H9 (cell line): Measurements from ENCODE around the gene OSBPL2. TPM values are rescaled to one million over a fixed set of nuclear protein-coding genes. Genes with fewer than 3 reads are reported as not detected.
A peak's percentile ranks its signal among the peaks of the same experiment; 100 is the strongest.

Experiments
- DNase-seq: peaks from one replicate; pipeline ENCODE4 v3.0.0-alpha.2; 2017
- H2AFZ ChIP-seq: one replicate; pipeline ENCODE4 v1.6.1; 2013; ENCODE audit warnings: mild to moderate bottlenecking, low read length, control low read depth, moderate library complexity
- H2AK5ac ChIP-seq: 2 replicates; pipeline ENCODE4 v1.6.1; 2013; ENCODE audit warnings: low read length, control low read depth, mixed read lengths; ENCODE audit not compliant: insufficient read length
- H2BK120ac ChIP-seq: one replicate; pipeline ENCODE4 v1.6.1; 2013; ENCODE audit warnings: low read depth, mild to moderate bottlenecking, low read length, control low read depth, inconsistent platforms; ENCODE audit not compliant: poor library complexity, severe bottlenecking
- H2BK12ac ChIP-seq: 2 replicates; pipeline ENCODE4 v1.6.1; 2013; ENCODE audit warnings: low read length, control low read depth, mixed read lengths, low read depth; ENCODE audit not compliant: insufficient read length
- H2BK15ac ChIP-seq: 2 replicates; pipeline ENCODE4 v1.6.1; 2013; ENCODE audit warnings: low read depth, low read length, control low read depth
- H2BK20ac ChIP-seq: one replicate; pipeline ENCODE4 v1.6.1; 2013; ENCODE audit warnings: low read depth, mild to moderate bottlenecking, low read length, control low read depth, inconsistent platforms; ENCODE audit not compliant: poor library complexity, severe bottlenecking
- H2BK5ac ChIP-seq: 2 replicates; pipeline ENCODE4 v1.6.1; 2013; ENCODE audit warnings: low read length, control low read depth, mixed read lengths; ENCODE audit not compliant: insufficient read length
- H3K14ac ChIP-seq: 2 replicates; pipeline ENCODE4 v1.6.1; 2013; ENCODE audit warnings: low read length, control low read depth; ENCODE audit not compliant: insufficient read depth
- H3K18ac ChIP-seq: 2 replicates; pipeline ENCODE4 v1.6.1; 2013; ENCODE audit warnings: low read depth, mild to moderate bottlenecking, mixed read lengths, low read length, control low read depth; ENCODE audit not compliant: insufficient read length
- H3K23ac ChIP-seq: 2 replicates; pipeline ENCODE4 v1.6.1; 2013; ENCODE audit warnings: low read length, control low read depth, mixed read lengths, low read depth; ENCODE audit not compliant: insufficient read length
- H3K23me2 ChIP-seq: 2 replicates; pipeline ENCODE4 v1.6.1; 2013; ENCODE audit warnings: low read depth, mild to moderate bottlenecking, mixed read lengths, low read length, control low read depth; ENCODE audit not compliant: insufficient read length, poor library complexity, severe bottlenecking
- H3K27ac ChIP-seq: 2 replicates; pipeline ENCODE4 v1.5.1; 2013; ENCODE audit warnings: low read length, control low read depth, mixed read lengths, low read depth; ENCODE audit not compliant: insufficient read length
- H3K27me3 ChIP-seq: 2 replicates; pipeline ENCODE4 v1.6.1; 2013; ENCODE audit warnings: low read length, control low read depth, inconsistent platforms; ENCODE audit not compliant: insufficient read depth
- H3K4ac ChIP-seq: 2 replicates; pipeline ENCODE4 v1.6.1; 2013; ENCODE audit warnings: low read depth, mild to moderate bottlenecking, control low read depth, inconsistent platforms, low read length, moderate library complexity
- H3K4me1 ChIP-seq: 2 replicates; pipeline ENCODE4 v1.6.1; 2013; ENCODE audit warnings: low read length, control low read depth, inconsistent platforms; ENCODE audit not compliant: insufficient read depth
- H3K4me2 ChIP-seq: 2 replicates; pipeline ENCODE4 v1.6.1; 2013; ENCODE audit warnings: low read length, control low read depth, mixed read lengths; ENCODE audit not compliant: insufficient read length, insufficient read depth
- H3K56ac ChIP-seq: 2 replicates; pipeline ENCODE4 v1.6.1; 2013; ENCODE audit warnings: low read depth, mild to moderate bottlenecking, mixed read lengths, low read length, control low read depth; ENCODE audit not compliant: insufficient read length
- H3K79me1 ChIP-seq: 2 replicates; pipeline ENCODE4 v1.6.1; 2013; ENCODE audit warnings: low read depth, mild to moderate bottlenecking, moderate library complexity, low read length, control low read depth, inconsistent platforms; ENCODE audit not compliant: insufficient read depth, poor library complexity, severe bottlenecking
- H3K79me2 ChIP-seq: 2 replicates; pipeline ENCODE4 v1.6.1; 2013; ENCODE audit warnings: low read length, control low read depth, inconsistent platforms; ENCODE audit not compliant: insufficient read depth
- H3K9ac ChIP-seq: 2 replicates; pipeline ENCODE4 v1.6.1; 2013; ENCODE audit warnings: low read length, control low read depth, mixed read lengths; ENCODE audit not compliant: insufficient read length; ENCODE audit errors: extremely low read depth
- H3K9me3 ChIP-seq: one replicate; pipeline ENCODE4 v1.6.1; 2013; ENCODE audit warnings: low read depth, low read length, inconsistent platforms; ENCODE audit not compliant: control insufficient read depth
- H3T11ph ChIP-seq: one replicate; pipeline ENCODE4 v1.6.1; 2013; ENCODE audit warnings: mild to moderate bottlenecking, low read length, control low read depth, inconsistent platforms
- H4K20me1 ChIP-seq: one replicate; pipeline ENCODE4 v1.6.1; 2013; ENCODE audit not compliant: control insufficient read depth, insufficient read length, insufficient read depth
- H4K5ac ChIP-seq: 2 replicates; pipeline ENCODE4 v1.6.1; 2013; ENCODE audit warnings: low read depth, mild to moderate bottlenecking, mixed read lengths, low read length, control low read depth; ENCODE audit not compliant: insufficient read length
- H4K8ac ChIP-seq: replicated peaks from 2 replicates; pipeline ENCODE4 v1.6.1; 2013; ENCODE audit warnings: low read length, control low read depth, mixed read lengths, low read depth; ENCODE audit not compliant: insufficient read length
- H4K91ac ChIP-seq: 2 replicates; pipeline ENCODE4 v1.6.1; 2013; ENCODE audit warnings: low read depth, mild to moderate bottlenecking, moderate library complexity, mixed read lengths, low read length, control low read depth; ENCODE audit not compliant: insufficient read length
- H3K27ac Mint-ChIP-seq, 3 experiments: 2 replicates in 2 of 3; 3 replicates in 1 of 3; pipeline ENCODE4 v1.8.0; 2020 to 2021; ENCODE audit warnings: mixed read lengths in 3 of 3, mild to moderate bottlenecking in 1 of 3, moderate library complexity in 1 of 3
- H3K27me3 Mint-ChIP-seq: 2 replicates; pipeline ENCODE4 v1.8.0; 2021; ENCODE audit warnings: low read depth, mild to moderate bottlenecking, moderate library complexity, mixed read lengths
- H3K36me3 Mint-ChIP-seq, 3 experiments: 2 replicates in 2 of 3; 3 replicates in 1 of 3; pipeline ENCODE4 v1.8.0; 2020 to 2021; ENCODE audit warnings: low read depth in 3 of 3, mixed read lengths in 3 of 3; ENCODE audit not compliant: insufficient read depth in 1 of 3
- H3K4me1 Mint-ChIP-seq, 2 experiments: 2 replicates each; pipeline ENCODE4 v1.8.0; 2020; ENCODE audit warnings: mixed read lengths in 2 of 2
- H3K4me3 Mint-ChIP-seq, 2 experiments: 2 replicates in 1 of 2; 3 replicates in 1 of 2; pipeline ENCODE4 v1.8.0; 2020 to 2021; ENCODE audit warnings: mild to moderate bottlenecking in 2 of 2, mixed read lengths in 2 of 2, moderate library complexity in 1 of 2
- H3K9me3 Mint-ChIP-seq, 2 experiments: 2 replicates in 1 of 2; 3 replicates in 1 of 2; pipeline ENCODE4 v1.8.0; 2020; ENCODE audit warnings: mild to moderate bottlenecking in 2 of 2, mixed read lengths in 2 of 2, moderate library complexity in 1 of 2
- WGBS: extraction: QIAGEN DNeasy Blood & Tissue Kit; methylation state at CpG from one replicate; pipeline ENCODE4 v1.1.7; 2013; ENCODE audit warnings: missing lambda C conversion rate, low lambda C conversion rate, mixed read lengths; ENCODE audit not compliant: insufficient read length; ENCODE audit errors: extremely low coverage; 5-methylcytosine and 5-hydroxymethylcytosine counted together
- total RNA-seq: library from RNA; stranded (reverse); gene quantifications from 2 replicates; pipeline ENCODE4 v1.2.1, GENCODE V29; 2021
- TF ChIP-seq, protein P1 (sequence below): fragments of 200-600 bp; sonication (generic); conservative IDR thresholded peaks from 3 replicates; pipeline ENCODE4 v1.8.0; 2021; ENCODE audit warnings: antibody characterized with exemption, mild to moderate bottlenecking

The OSBPL2 gene
- total RNA-seq, 1 experiment from 2014 or later = 47.3 TPM

DNA sequence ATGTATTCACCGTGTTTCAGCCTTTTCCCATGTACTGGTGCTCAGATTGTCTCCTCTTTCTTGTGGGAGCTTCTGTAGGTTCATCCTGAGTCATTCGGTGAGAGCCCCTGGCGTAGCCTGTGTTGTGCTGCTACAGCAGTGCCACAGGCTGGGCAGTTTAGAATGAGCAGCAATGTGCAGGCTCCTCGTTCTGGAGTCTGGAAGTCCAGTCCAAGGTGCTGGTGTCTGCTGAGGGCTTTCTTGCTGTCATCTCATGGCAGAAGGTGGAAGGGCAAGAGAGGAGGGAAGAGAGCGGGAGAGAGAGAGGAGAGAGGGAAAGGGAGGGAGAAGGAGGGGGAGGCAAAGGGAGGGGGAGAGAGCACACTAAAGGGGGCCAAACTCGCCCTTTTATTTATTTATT is 15.1 kb downstream of the OSBPL2 start:
- Histone ChIP-seq H3K18ac (no peak overlapping the region), H2BK5ac (no peak overlapping the region), H2AFZ (no peak overlapping the region), H3K27me3 (no peaks in the 10 kb centered on the region), H3K14ac (no peak overlapping the region), H2BK20ac (no peak overlapping the region), H3K4me1 (no peaks in the 10 kb centered on the region), H3K79me1 (peaks cover 8% of the 10 kb centered on the region), H4K5ac (no peak overlapping the region), H3K79me2 (peaks cover 6% of the 10 kb centered on the region; the same call in 1 of the 2 replicates), H3K23ac (no peak overlapping the region), H2BK15ac (no peak overlapping the region), H2BK120ac (no peak overlapping the region), H4K20me1 (no peaks in the 10 kb centered on the region), H3K9ac (no peak overlapping the region), H3K27ac (no peak overlapping the region), H3K23me2 (no peaks in the 10 kb centered on the region), H2AK5ac (no peak overlapping the region), H3T11ph (no peak overlapping the region), H4K8ac (no peak overlapping the region), H3K9me3 (no peaks in the 10 kb centered on the region), H2BK12ac (no peak overlapping the region), H3K4ac (no peak overlapping the region), H3K56ac (no peak overlapping the region), H4K91ac (no peak overlapping the region), H3K4me2 (no peak overlapping the region)
- Mint-ChIP-seq H3K27me3 (no peaks in the 10 kb centered on the region), H3K27ac (peak overlapping the region in 1 of 3 experiments; percentile 85; a peak in 2 of 7 replicates), H3K9me3 (no peaks in the 10 kb centered on the region), H3K36me3 (peaks cover 0 to 21% (median 10%) of the 10 kb centered on the region in 3 experiments; a peak in 5 of 7 replicates), H3K4me1 (peaks cover 7 to 8% of the 10 kb centered on the region in 2 experiments), H3K4me3 (no peak overlapping the region)
- DNase-seq = no peak
- TF ChIP-seq, protein P1, sequence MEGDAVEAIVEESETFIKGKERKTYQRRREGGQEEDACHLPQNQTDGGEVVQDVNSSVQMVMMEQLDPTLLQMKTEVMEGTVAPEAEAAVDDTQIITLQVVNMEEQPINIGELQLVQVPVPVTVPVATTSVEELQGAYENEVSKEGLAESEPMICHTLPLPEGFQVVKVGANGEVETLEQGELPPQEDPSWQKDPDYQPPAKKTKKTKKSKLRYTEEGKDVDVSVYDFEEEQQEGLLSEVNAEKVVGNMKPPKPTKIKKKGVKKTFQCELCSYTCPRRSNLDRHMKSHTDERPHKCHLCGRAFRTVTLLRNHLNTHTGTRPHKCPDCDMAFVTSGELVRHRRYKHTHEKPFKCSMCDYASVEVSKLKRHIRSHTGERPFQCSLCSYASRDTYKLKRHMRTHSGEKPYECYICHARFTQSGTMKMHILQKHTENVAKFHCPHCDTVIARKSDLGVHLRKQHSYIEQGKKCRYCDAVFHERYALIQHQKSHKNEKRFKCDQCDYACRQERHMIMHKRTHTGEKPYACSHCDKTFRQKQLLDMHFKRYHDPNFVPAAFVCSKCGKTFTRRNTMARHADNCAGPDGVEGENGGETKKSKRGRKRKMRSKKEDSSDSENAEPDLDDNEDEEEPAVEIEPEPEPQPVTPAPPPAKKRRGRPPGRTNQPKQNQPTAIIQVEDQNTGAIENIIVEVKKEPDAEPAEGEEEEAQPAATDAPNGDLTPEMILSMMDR = no peak
- WGBS = no CpG with 5 or more reads among the region's 6 CpGs
